CD4-positive, alpha-beta T cell treated with Interleukin-17A for 1 hour (primary cell): ENCODE results near the gene LINGO3.
"Not testable (repeated sequence)": the region's sequence is repeated elsewhere in the genome, so short reads cannot be mapped to it uniquely, and the experiment has no call there.

ENCODE experiments used
- DNase-seq: peaks from one replicate; pipeline ENCODE4 v3.0.0-alpha.2; 2020

Gene LINGO3, protein sequence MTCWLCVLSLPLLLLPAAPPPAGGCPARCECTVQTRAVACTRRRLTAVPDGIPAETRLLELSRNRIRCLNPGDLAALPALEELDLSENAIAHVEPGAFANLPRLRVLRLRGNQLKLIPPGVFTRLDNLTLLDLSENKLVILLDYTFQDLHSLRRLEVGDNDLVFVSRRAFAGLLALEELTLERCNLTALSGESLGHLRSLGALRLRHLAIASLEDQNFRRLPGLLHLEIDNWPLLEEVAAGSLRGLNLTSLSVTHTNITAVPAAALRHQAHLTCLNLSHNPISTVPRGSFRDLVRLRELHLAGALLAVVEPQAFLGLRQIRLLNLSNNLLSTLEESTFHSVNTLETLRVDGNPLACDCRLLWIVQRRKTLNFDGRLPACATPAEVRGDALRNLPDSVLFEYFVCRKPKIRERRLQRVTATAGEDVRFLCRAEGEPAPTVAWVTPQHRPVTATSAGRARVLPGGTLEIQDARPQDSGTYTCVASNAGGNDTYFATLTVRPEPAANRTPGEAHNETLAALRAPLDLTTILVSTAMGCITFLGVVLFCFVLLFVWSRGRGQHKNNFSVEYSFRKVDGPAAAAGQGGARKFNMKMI

DNA sequence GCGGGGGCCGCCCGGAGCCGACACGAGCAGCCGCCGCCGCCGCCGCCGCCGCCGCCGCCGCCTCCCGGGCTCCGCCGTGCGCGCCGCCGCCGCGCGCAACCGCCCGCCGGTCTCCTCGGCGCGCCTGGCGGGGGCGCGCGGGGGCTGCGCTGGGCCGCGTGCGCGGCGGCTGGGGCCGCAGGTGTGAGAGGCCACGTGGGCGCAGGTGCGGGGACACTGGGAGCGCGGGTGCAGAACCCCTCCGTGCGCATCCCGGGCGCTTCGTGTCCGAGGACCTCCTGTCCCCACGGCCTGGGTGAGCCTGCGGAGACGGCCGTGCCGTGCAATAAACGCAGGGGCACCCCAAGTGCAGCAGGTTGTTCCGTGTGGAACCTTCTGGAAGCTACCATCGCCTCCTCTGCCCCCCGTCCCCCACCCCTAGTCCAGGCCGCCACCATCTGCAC lies at the start of gene LINGO3:
Gene LINGO3 (minus strand): TSS at position 41 of the 443 bp plus-strand sequence. CDS start 16,378 bp downstream, outside the sequence.
- no peak for DNase-seq

DNA sequence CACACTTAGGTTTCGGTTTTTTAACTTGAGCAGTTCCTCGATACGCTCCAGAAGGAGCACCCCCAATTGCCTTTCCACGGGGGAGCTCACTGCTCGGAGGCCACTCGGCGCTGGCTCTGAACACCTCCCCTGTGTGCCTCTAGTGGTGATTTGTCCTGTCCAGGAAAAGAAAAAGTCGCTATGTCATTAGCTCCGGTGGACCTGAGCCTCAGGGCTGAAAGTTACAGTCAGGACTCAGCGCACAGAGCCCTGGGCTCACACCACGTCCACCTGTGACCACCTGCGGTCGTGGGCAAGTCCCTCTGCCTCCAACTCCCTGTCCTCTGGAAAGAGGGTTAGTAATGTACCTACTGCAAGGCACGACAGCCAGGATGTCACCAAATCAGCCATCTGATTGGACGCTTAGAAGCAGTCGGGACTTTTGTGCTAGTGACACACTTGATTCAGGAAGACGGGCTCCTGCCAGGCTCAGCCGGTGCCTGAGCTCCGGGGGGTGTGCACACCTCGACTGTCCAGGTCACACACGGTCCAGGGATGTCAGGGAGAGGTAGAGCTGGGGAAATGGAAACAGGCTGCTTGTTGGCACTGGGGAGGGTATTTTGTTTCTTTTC lies 48.2 kb upstream of the LINGO3 start:
- no peak for DNase-seq

DNA sequence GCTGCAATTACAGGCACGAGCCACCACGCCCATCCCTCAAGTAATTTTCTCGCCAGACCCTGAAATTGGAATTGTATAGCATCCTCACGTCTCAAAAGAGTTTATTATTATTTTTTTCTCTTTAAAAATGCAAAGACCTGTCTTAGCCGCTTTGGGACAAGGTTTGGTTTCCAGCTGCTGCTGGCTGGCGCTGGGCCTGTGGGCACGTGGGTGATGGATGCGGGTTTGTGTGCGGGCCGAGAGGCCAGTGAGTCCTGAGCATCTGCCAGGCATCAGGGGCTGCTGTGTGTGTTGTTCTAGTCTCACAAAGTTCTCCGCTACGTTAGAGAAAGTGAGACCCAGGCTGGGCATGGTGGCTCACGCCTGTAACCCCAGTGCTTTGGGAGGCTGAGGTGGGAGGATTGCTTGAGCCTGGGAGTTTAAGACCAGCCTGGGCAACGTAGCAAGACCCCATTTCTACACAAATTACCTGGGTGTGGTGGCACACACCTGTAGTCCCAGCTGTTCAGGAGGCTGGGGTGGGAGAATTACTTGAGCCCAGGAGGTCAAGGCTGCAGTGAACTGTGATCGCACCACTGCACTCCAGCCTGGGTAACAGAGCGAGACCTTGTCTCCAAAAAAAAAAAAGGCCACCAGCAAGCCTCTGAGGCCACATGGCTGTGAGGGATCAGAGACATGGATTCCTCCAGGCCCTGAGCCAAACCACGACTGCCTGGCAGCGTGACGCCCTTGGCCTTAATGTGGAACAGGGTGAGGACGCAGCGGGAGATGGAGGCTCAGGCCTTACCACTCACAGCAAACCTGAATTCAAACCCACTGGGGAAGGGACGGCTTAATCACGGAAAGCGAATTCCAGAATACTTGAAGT lies 47.4 kb upstream of the LINGO3 start:
- no peak for DNase-seq

DNA sequence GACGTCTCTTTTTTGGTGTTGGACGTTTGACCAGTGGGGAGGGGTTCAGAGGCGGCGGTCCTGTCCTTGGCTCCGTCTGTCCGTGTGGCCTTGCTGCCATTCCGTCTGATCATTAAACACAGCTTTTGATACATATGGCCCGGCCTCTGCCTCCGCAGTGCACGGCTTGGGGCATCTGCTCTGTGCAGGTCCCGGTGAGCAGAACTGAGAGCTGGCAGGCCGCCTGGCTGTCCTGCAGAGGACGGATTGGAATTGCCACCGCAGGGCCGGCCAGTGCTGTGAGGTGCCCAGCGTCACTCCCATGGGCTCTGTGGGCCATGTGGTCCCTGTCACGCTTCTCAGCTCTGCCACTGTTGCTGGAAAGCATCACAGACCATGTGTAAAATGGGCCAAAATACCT lies 46.7 kb upstream of the LINGO3 start:
- DNase-seq: no peak

DNA sequence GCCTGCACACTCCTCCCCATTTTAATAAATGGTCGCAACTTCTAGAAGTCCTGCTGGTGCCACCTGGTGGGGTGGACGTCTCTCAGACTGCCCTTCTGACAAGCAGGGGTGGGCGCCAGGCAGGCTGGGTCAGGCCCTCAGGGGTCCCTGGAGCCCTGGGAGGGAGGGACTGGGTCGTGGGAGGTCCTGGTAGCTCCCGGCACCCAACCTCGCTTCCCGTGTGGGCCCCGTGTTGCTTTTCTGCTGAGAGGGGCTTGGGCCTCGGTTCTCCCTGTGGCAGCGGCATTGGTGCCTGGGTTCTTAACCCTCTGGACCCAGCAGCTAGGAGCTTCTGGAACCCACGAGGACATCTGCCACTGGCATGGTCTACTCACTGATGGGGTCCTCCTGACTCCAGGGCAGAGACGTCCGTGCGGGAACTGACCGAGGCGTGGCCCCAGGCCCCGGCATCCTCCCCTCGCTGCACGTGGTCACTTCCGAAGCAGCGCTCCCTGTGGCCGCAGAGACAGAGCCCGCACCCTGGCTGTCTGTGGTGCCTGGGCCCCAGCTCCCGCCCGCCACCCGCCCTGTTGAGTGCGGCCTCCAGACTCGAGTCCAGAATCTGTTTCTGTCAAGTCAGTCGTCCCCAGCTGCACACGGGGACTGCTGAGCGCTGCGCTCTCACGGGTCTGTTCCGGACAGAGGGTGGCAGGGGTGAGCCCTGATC lies 46.1 kb upstream of the LINGO3 start:
- DNase-seq: no peak

DNA sequence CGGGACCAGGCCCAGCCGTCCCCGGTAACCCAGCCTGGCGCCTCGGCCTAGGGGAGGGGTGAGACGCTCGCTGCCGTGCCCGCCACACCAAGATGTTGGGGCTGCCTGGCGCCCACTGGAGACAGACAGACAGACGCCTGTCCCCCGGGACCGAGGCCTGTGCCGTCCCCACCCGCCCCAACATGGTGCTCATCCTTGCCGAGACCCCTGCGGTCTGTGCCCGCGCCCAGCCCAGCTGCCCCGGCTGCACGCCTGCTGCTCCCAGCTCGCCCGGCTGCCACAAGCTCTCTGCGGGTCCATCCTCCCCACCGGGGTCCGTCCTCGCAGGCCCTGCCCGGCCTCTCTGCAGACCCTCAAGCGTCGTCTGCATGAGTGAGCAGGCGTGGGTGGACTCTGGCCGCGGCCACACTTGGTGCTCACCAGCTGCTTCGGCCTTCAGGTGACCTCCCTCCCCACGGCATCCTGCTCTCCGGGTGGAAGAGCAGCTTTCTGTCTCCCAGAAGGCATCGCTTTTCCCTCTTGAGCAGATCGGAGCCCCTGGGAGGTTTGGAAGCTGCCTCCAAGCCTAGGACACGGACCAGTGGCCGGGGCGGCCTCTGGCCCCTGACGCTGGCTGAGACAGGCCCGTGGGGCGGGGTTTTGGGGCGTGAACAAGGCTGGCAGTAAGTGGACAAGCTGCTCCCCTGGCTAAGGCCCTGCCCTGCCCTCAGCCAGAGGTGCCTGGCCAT lies 45.4 kb upstream of the LINGO3 start:
- no peak for DNase-seq

DNA sequence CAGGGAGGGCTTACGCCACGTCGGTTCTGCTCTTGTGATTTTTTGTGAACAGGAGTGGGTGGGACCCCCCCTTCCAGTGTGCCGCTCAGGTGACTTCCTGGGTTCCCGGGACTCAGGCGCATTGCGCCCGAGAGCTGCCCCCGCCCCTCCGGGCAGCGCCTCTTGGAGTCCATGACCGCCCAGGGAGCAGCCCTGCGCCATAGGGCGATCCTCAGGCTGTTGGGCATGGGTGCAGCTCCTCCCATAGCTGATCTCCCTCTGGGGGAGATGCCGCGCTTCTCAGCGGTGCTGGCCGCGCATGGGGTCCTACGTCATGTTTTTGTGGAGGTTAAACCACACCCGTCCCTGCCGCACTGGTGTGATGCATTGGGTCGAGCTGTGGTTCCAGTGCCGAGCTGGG lies 44.2 kb upstream of the LINGO3 start:
- DNase-seq: no peak

DNA sequence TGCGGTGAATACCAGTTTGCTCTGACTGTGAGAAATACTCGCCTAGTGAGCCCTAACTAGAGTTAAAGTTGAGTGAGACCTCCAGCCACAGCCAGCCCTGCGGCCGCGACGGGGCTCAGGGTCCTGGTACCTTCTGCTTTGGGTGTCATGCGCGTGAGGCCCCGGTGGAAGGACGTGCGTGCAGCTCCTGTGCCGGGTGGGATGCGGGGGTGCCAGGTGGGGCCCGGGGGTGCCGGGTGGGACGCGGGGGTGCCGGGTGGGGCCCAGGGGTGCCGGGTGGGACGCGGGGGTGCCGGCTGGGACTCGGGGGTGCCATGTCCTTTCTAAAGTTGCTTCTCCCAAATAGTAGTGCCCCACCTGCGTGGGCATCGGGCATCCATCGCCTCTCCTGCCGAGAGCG lies 43.6 kb upstream of the LINGO3 start:
- no peak for DNase-seq

DNA sequence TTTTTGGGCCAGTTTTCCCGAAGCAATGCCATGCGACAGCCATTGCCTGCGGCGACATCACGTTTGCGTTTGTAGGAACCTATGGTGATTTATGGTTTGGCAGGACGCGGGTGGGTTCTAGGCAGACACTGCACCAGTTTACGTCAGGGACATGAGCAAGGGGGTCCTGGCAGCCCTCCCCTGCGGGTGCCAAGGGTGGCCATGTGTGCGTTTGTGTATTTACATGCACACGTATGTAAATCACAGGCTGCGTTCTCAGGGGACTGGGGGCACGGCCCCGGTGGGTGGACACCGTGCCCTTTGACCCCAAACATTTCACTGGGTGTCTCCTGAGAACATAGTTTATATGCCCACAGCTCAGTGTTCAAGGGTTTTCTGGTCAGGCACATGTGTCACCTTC lies 42.7 kb upstream of the LINGO3 start:
- no peak for DNase-seq

DNA sequence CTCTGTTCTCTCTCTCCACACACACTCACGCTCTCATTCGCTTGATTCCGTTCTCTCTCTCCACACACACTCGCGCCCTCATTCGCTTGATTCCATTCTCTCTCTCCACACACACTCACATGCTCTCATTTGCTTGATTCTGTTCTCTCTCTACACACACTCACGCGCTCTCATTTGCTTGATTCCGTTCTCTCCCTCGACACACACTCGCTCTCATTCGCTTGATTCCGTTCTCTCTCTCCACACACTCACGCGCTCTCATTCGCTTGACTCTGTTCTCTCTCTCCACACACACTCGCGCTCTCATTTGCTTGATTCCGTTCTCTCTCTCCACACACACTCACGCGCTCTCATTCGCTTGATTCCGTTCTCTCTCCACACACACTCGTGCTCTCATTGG lies 41.9 kb upstream of the LINGO3 start:
- not testable (repeated sequence) for DNase-seq

DNA sequence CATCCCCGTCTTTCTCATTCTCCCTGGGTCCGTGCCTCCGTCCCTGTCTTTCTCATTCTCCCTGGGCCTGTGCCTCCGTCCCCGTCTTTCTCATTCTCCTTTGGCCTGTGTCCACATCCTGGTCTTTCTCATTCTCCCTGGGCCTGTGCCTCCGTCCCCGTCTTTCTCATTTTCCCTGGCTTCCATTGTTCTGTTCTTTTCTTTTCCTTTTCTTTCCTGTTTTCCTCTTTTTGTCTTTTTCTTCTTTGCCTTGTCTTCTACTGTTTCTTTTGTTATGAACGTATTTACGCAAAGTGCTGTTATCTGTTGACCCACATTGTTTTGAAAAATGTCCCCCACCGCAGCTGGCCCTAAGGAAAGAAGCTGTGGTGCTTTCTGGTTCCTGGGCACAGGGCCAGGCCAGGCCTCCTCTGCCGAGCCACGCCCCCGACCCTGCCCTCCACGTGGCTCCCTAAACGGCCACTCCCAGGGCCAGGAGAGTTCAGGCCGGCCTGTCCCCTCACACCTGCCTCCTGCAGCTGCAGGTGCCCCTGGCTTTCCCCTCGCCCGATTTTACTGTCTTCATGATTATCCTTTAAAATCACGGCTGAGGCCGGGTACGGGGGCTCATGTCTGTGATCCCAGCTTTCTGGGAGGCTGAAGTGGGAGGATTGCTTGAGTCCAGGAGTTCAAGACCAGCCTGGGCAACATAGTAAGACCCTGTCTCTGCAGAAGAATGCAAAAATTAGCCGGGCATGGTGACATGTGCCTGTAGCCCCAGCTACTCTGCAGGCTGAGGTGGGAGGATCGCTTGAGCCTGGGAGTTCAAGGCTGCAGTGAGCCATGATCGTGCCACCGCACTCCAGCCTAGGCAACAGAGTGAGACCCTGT lies 38.1 kb upstream of the LINGO3 start:
- no peak for DNase-seq

DNA sequence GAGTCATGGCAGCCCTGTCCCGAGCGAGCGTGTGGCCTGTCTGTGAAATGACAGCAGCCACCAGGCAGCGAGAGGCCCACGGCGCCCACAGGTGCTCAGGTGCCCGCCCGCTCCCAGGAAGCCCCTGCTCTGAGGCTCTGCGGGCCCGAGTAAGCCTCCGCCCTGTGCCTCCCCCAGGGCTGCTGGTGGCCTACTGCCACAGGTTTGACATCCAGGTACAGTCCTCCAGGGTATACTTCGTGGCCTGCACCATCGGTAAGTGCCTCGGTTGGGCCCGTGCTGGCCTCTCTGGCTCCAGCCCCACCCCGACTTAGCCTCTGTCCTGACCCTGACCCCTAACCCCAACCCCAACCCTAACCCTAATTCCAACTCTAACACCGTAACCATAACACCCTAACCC lies 37.1 kb upstream of the LINGO3 start:
- no peak for DNase-seq

DNA sequence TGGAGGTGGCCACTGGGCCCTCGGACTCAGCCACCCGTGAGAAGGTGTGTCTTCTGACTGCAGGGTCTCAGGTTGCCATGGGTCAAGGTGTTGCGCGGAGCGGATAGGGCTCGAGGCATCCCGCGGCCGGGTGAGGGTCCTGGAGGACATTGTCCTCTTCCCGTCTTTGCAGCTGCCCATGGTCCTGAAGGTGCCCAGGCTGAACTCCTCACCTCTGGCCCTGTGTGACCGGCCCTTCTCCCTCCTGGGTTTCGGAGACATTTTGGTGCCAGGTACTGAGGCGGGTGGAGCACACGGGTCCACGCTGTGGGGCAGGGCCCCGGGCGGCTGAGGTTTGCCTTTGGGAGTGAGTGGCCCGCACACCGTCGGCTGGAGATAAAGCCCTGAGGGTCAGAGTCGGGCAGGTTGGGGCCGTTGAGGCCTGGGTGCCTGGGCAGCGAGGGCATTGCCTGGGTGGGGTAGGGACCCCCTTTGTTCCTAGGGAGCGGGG lies 36.5 kb upstream of the LINGO3 start:
- DNase-seq: no peak

DNA sequence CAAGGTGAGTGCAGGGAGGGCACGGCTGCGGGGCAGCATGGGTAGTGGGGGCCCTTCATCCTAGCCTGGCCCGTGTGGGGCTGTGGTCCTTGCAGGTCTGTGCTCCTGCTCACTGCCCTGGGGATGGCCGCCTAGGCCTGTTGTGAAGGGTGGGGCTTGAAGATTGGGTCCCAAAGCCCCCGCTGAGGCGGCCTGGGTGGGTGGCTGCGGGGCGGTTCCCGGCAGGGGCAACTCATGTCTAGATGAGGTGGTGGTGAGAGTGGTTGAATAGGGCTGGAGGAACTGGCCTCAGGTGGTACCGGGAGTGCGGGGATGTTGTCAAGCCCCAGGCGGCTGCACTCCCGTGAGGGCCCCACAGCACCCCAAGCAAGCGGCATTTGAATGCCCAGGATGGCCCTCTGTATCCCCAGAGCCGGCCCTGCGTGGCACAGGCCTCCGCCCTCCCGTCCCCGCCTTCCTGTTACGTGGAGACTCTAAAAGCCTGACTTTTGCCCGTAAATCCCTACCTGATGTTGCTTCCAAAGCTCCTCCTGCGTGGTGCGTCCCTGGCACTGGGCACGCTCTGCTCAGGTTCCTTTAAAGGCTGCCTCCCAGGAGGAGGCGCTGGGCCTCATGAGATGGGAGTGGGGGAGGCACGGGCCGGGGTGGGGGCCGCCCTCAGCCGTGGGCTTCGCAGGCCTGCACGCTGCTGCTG lies 35.5 kb upstream of the LINGO3 start:
- no peak for DNase-seq

DNA sequence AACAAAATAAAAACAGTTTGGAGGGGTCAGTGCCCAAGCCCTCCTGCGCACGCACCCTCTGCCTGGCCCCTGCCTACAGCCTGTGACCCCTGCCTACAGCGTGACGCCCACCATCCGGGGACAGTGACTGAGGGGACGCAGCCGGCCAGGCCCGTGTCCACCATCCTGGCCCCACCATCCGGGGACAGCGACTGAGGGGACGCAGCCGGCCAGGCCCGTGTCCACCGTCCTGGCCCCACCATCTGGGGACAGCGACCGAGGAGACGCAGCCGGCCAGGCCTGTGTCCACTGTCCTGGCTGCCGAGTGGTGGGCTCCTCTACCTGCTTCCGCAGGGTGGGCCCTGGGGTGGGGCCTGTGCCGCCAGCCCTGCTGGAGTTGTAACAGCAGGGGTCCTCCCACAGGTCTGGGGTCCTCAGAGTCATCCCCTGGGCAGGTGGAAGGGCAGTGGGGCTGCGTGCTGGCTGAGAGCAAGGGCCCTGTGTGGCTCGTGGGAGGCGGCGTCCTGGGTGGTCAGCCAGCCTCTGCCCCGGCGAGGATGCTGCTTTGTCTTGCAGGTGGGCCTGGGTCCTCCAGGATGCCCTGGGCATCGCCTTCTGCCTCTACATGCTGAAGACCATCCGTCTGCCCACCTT lies 34.8 kb upstream of the LINGO3 start:
- DNase-seq: no peak

DNA sequence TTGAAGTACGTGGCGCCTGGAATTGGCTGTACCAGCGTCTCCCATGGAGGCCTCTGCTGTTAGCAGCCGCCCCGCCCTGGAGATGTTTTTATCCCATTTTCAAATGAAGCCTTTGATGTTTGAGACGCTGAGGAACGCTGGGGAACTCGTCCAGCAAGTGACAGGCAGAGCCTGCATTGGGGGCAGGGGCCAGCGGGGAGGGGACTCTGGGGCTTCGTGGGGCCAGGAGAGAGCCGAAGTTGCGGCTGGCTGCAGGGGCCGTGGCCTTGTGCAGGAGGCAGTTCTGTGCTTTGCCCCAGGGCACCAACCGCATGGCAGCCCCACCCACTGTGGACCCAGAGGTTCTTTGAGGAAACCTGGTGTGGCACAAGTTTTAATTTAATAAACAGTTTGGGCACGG lies 34.0 kb upstream of the LINGO3 start:
- no peak for DNase-seq

DNA sequence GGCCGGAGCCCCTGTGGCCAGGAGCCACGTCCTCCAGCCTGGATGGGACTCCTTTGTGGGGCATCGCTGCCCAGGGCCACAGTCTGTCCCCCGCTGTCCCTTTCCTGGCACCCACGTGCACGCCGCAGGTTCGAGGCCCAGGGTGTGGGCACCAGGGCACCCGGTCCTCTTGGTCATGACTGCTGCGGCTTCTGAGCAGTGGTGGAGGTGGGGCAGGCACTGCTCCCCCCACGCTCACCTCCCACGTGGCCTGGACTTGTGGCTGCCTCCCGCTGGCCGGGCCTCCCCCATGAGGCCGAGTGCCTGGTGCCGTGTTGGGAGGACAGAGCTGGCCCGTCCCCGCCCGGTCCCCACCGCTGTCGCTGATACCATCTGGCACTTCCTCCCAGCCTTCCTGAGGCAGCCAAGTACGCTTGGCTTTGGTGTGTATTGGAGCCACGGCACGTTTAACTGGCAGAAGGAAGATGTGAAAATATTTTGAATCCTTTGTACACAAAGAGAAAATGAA lies 33.3 kb upstream of the LINGO3 start:
- DNase-seq: no peak

DNA sequence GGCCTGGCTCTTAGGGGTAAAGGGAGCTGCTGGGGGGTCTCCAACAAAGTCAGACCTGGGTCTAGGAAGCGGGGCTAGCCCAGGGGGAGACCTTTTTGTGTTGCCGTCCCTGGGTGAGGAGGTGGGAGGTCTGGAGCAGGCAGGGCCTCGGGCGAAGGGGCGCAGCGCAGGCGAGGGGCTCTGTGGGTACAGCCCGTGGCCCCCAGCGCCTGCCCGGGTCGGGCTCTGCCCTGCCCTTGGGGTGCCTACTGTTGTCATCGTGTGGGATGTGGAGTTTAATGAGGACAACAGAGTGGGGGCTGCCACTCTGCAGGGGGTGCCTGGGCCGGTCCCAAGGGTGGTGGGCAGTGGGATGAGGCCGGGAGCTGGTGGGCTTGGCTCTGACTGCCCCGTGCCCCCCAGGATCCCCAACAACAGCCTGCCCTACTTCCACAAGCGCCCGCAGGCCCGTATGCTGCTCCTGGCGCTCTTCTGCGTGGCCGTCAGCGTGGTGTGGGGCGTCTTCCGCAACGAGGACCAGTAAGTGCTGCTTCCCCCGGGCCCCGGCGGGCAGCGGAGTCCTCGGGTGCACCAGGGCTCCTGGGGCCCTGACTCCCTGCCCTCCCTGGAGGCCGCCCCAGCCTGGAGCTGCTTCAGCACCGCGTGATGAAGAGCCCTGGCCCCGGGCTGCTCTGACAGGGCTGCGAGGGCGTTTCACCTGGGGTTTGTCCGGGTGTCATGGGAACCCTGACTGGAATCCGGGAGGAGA lies 32.7 kb upstream of the LINGO3 start:
- no peak for DNase-seq
